Suprapubic skin (tissue), 4 donors: ENCODE results near the gene RAB20. TPM values are rescaled to one million over a fixed set of nuclear protein-coding genes. Genes with fewer than 3 reads are reported as not detected.

Experiments used
- DNase-seq, 2 donors: peaks; one replicate each; pipeline ENCODE4 v3.0.0-alpha.2; 2019; ENCODE audit warnings: low spot score in 2 of 2
- H3K27ac ChIP-seq: fragments of 200-600 bp; sonication (generic); one replicate; pipeline ENCODE4 v1.5.1; 2019
- H3K27me3 ChIP-seq: fragments of 200-600 bp; sonication (generic); one replicate; pipeline ENCODE4 v1.5.1; 2019
- H3K36me3 ChIP-seq: fragments of 200-600 bp; sonication (generic); one replicate; pipeline ENCODE4 v1.5.1; 2019
- H3K4me1 ChIP-seq: fragments of 200-600 bp; sonication (generic); one replicate; pipeline ENCODE4 v1.5.1; 2019
- H3K4me3 ChIP-seq: fragments of 200-600 bp; sonication (generic); one replicate; pipeline ENCODE4 v1.5.1; 2019; ENCODE audit warnings: mild to moderate bottlenecking
- H3K9me3 ChIP-seq: fragments of 200-600 bp; sonication (generic); one replicate; pipeline ENCODE4 v1.5.1; 2019
- EP300 ChIP-seq: sonication (generic); formaldehyde crosslinking; IDR thresholded peaks from one replicate; pipeline ENCODE4 v1.6.1; 2017; ENCODE audit warnings: antibody characterized with exemption
- POLR2A ChIP-seq, 2 donors: fragments of 450-650 bp; IDR thresholded peaks; one replicate each; pipeline ENCODE4 v1.6.1; 2017; ENCODE audit warnings: antibody characterized with exemption in 2 of 2, mild to moderate bottlenecking in 2 of 2, moderate library complexity in 2 of 2
- POLR2AphosphoS5 ChIP-seq, 3 donors: sonication (generic); formaldehyde crosslinking; IDR thresholded peaks; one replicate each; pipeline ENCODE4 v1.6.1; 2017; ENCODE audit warnings: antibody characterized with exemption in 3 of 3
- WGBS: methylation state at CpG from one replicate; pipeline ENCODE4 v1.1.5; 2018; 5-methylcytosine and 5-hydroxymethylcytosine counted together
- total RNA-seq, 4 donors: library from RNA; depleted of rRNA; stranded (reverse); fragments of >200 nt; gene quantifications; one replicate each; pipeline ENCODE4 v1.1.0, GENCODE V29; 2016
- TF ChIP-seq, protein P1 (sequence below), 2 donors: fragments of 200-600 bp in 1 of 2; fragments of 450-650 bp in 1 of 2; sonication (generic) in 1 of 2; IDR thresholded peaks; one replicate each; pipeline ENCODE4 v1.5.1; 2016 to 2019; ENCODE audit warnings: antibody characterized with exemption in 2 of 2, mild to moderate bottlenecking in 1 of 2, moderate library complexity in 1 of 2

Gene RAB20
- total RNA-seq, 4 donors from 2014 or later: 2.0 to 6.7 (median 3.7) TPM

GRCh38 chr13:110554946-110555345 lies 6.6 kb downstream of the RAB20 start:
- no peak for TF ChIP-seq POLR2AphosphoS5 (IDR thresholded peaks at IDR 0.05)
- TF ChIP-seq, protein P1, sequence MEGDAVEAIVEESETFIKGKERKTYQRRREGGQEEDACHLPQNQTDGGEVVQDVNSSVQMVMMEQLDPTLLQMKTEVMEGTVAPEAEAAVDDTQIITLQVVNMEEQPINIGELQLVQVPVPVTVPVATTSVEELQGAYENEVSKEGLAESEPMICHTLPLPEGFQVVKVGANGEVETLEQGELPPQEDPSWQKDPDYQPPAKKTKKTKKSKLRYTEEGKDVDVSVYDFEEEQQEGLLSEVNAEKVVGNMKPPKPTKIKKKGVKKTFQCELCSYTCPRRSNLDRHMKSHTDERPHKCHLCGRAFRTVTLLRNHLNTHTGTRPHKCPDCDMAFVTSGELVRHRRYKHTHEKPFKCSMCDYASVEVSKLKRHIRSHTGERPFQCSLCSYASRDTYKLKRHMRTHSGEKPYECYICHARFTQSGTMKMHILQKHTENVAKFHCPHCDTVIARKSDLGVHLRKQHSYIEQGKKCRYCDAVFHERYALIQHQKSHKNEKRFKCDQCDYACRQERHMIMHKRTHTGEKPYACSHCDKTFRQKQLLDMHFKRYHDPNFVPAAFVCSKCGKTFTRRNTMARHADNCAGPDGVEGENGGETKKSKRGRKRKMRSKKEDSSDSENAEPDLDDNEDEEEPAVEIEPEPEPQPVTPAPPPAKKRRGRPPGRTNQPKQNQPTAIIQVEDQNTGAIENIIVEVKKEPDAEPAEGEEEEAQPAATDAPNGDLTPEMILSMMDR (IDR thresholded peaks at IDR 0.05): no peak
- TF ChIP-seq EP300: no peak
- no peak for TF ChIP-seq POLR2A (IDR thresholded peaks at IDR 0.05)
- peaks cover 3% of the 10 kb centered on the region for H3K36me3 ChIP-seq
- H3K4me1 ChIP-seq: peaks cover 13% of the 10 kb centered on the region
- no peaks in the 10 kb centered on the region for H3K27me3 ChIP-seq
- 88% methylated on average over 11 of the region's 16 CpGs for WGBS
- no peak for DNase-seq
- H3K9me3 ChIP-seq: no peaks in the 10 kb centered on the region
- H3K27ac ChIP-seq: no peak overlapping the region
- no peak overlapping the region for H3K4me3 ChIP-seq

DNA sequence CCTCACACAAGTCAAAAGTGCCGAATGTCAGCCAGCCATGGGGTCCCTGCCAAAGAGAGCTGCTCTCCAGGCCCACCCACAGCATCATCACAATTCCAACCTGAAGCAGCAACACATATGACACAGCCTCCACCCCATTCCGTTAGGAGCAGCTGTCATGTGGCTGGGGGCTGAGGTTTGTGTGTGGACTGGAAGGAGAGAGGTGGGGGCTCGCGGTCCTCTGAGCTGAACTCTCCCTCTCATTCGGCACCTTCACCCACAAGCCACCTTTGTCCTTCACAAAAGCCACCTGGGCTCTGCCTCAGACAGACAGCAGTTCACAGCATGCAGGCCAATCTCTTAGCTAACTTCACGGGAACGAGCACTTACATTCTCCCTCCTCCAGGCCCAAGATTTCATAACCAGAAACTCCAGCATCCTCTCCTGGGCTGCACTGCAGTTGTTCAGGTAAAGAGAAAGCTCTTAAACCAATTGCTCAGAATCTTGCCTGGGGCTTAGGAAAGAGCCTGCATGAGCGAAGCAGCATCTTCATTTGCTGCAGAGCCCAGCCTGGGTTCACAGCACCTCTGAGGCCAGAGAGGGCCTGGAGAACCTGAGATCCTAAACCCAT lies 7.2 kb downstream of the RAB20 start:
- Histone ChIP-seq H3K27ac (no peak overlapping the region), H3K9me3 (no peaks in the 10 kb centered on the region), H3K36me3 (peaks cover 3% of the 10 kb centered on the region), H3K4me3 (no peak overlapping the region), H3K27me3 (no peaks in the 10 kb centered on the region), H3K4me1 (peaks cover 7% of the 10 kb centered on the region)
- 88% methylated on average over 8 of the region's 8 CpGs for WGBS
- TF ChIP-seq POLR2AphosphoS5 (IDR thresholded peaks at IDR 0.05) (no peak), POLR2A (IDR thresholded peaks at IDR 0.05) (no peak), EP300 (no peak)
- TF ChIP-seq, protein P1 (IDR thresholded peaks at IDR 0.05): no peak
- DNase-seq: no peak

GRCh38 chr13:110553417-110553816 lies 8.1 kb downstream of the RAB20 start:
- H3K4me1 ChIP-seq: peaks cover 2% of the 10 kb centered on the region
- no peaks in the 10 kb centered on the region for H3K27me3 ChIP-seq
- H3K4me3 ChIP-seq: no peak overlapping the region
- H3K36me3 ChIP-seq: peaks cover 3% of the 10 kb centered on the region
- TF ChIP-seq POLR2AphosphoS5 (IDR thresholded peaks at IDR 0.05): no peak
- TF ChIP-seq, protein P1 (IDR thresholded peaks at IDR 0.05): no peak
- TF ChIP-seq EP300: no peak
- no peak overlapping the region for H3K27ac ChIP-seq
- no peaks in the 10 kb centered on the region for H3K9me3 ChIP-seq
- 85% methylated on average over 4 of the region's 4 CpGs for WGBS
- no peak for DNase-seq

DNA sequence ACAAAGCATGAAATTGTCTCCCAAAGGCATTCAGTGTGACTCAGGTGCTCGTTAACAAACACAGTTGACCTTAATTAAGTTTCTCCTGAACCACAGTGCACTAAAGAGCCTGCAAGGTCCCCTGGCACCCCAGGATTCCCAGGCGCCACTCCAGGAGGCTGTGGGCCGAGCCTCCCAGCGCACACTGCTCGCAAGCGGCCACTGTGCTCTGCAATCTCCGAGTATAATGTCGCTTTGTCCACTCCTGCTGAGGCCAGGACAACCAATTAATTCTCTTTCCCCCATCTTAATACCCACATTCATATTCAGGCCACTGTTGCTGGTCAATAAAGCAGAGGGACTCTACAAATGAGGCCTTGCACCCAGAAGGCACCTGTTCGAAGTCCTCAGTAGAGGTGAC lies 8.8 kb downstream of the RAB20 start:
- WGBS: 95% methylated on average over 9 of the region's 9 CpGs
- no peaks in the 10 kb centered on the region for H3K9me3 ChIP-seq
- H3K27me3 ChIP-seq: no peaks in the 10 kb centered on the region
- H3K27ac ChIP-seq: no peak overlapping the region
- H3K36me3 ChIP-seq: peaks cover 3% of the 10 kb centered on the region
- no peak for DNase-seq
- TF ChIP-seq, protein P1 (IDR thresholded peaks at IDR 0.05): no peak
- H3K4me3 ChIP-seq: no peak overlapping the region
- H3K4me1 ChIP-seq: peaks cover 2% of the 10 kb centered on the region

- H3K27ac ChIP-seq: no peak overlapping the region
Measured at GRCh38 chr13:110551284-110551683, 10.2 kb downstream of the RAB20 start.

More at GRCh38 chr13:110551284-110551683, 10.2 kb downstream of the RAB20 start:
- no peak for DNase-seq
- Histone ChIP-seq H3K36me3 (no peaks in the 10 kb centered on the region), H3K4me1 (peaks cover 2% of the 10 kb centered on the region), H3K4me3 (no peak overlapping the region), H3K9me3 (no peaks in the 10 kb centered on the region), H3K27me3 (no peaks in the 10 kb centered on the region)
- TF ChIP-seq EP300: no peak
- TF ChIP-seq, protein P1 (IDR thresholded peaks at IDR 0.05): no peak
- no peak for TF ChIP-seq POLR2AphosphoS5 (IDR thresholded peaks at IDR 0.05)
- no peak for TF ChIP-seq POLR2A (IDR thresholded peaks at IDR 0.05)
- WGBS: 76% methylated on average over 11 of the region's 11 CpGs
